Activated CD4-positive, alpha-beta T cell treated with anti-CD3 and anti-CD28 coated beads for 1 hour (primary cell): ENCODE results near the gene NDUFA13.

Experiments used
- DNase-seq: peaks from one replicate; pipeline ENCODE4 v3.0.0-alpha.2; 2020

The NDUFA13 gene

DNA sequence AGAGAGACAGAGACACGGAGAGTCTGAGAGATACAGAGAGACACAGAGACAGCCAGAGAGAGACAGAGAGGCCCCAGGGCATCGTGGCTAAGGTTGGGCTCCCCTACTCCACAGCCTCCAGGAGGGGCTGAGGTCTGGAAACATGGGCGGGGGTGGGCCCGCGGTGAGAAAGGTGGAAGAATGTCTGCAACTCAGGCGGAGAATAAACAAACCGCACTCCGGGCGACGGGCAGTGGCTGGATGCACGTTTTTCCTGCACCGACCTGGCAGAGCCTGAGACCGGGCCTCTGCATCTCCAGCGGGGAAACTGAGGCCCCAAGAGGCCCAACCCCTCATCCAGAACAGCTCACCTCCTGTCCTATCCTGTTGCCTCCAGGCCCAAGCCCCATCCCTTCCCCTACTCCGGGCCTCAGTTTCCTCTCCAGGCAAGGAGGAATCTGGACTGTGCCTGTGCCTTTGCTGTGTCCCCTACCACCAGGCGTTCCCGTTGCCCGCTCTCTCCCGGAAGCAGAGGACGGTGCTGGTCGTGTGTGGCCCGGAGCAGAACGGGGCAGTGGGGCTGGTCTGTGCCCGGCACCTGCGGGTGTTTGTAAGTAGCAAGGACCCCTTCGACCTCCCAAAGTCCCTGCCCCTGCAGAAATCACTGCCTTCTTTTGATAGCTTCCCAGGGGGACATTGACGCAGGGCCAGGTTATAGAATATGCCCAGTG is 18.7 kb downstream of the NDUFA13 start:
- DNase-seq: no peak

GRCh38 chr19:19535311-19536191 is 19.5 kb downstream of the NDUFA13 start:
- DNase-seq: no peak

GRCh38 chr19:19537075-19538048 is 21.3 kb downstream of the NDUFA13 start:
- no peak for DNase-seq

GRCh38 chr19:19538061-19538784 is 22.2 kb downstream of the NDUFA13 start, which contains the start of gene CILP2:
Gene CILP2 (plus strand): TSS chr19:19538265. CDS start chr19:19538350, 85 bp downstream.
- DNase-seq: no peak

DNA sequence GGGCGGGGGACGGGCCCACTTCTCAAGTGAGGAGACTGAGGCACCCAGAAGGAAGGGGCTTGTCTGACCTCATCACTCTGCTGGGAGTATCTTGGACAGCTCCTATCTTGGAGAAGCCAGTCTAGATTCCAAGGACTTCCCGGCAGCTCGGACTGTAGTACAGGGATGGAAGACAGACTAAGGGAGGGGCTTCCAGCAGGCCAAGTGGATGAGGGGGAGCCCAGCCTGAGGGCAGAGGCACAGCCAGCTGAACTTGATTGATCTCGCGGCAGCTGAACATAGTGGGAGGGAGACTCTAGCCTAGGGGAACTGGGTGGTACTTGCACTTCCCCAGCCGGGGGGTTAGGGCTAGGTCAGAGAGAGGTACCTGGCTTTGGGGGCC is 22.8 kb downstream of the NDUFA13 start:
- no peak for DNase-seq

DNA sequence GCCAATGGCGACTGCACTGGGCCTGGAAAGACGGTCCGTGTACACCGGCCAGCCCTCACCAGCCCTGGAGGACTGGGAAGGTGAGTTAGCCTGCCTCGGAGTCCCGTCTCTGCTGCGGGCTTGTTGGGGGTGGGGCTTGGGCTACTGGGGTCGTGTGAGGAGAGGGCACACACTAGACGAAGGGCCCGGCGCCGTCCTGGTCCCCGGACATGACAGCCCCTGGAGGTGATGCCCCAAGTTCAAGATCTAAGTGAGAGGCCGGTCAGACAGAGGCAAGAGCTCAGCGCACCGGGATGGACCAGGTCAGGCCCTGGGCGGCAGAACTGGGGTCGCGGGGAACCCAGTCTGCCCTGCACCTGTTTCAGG is 23.7 kb downstream of the NDUFA13 start:
- no peak for DNase-seq

DNA sequence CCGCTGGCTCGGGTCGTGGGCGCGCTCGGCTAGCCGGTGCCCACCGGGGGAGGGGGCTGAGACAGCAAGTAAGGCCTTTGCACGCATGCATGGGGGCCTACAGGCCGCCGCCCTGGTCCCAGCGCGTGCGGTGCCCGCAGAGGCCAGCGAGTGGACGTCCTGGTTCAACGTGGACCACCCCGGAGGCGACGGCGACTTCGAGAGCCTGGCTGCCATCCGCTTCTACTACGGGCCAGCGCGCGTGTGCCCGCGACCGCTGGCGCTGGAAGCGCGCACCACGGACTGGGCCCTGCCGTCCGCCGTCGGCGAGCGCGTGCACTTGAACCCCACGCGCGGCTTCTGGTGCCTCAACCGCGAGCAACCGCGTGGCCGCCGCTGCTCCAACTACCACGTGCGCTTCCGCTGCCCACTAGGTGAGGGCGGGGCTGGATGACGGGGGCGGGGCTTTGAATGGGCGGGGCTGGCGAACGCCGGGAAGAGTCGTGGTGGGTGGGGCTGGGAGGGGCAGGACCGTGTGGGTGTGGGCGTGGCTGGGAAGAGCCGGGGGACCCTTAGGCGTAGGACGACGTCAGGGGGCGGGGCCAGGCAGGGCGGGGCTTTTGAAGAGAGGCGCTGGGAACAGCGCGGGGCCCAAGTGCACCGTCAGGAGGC is 24.2 kb downstream of the NDUFA13 start:
- DNase-seq: peak; percentile 33

- DNase-seq: peak; percentile 57
These were observed 24.9 kb downstream of the NDUFA13 start for GRCh38 chr19:19540715-19541515.

DNA sequence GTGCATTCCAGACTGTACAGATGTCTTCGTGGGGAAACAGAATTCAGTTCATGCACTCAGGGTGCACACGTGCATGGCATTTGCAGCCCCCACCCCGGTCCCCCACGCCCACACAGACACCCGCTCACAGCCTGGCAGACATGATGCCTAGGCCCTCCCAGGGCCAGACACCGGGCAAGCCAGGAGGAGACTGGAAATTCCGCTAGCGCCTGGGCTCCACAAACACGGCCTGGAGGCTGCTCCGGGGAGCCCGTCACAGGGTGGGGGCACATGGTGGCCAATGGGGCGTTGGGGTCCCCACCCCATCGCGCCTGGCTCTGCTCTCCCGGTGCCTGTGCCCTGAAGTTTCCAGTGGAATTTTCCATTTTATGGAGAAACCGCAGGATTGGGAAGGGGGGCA is 25.6 kb downstream of the NDUFA13 start:
- DNase-seq: no peak

GRCh38 chr19:19542507-19542906 is 26.5 kb downstream of the NDUFA13 start:
- DNase-seq: no peak

GRCh38 chr19:19543101-19543500 is 27.1 kb downstream of the NDUFA13 start:
- no peak for DNase-seq

DNA sequence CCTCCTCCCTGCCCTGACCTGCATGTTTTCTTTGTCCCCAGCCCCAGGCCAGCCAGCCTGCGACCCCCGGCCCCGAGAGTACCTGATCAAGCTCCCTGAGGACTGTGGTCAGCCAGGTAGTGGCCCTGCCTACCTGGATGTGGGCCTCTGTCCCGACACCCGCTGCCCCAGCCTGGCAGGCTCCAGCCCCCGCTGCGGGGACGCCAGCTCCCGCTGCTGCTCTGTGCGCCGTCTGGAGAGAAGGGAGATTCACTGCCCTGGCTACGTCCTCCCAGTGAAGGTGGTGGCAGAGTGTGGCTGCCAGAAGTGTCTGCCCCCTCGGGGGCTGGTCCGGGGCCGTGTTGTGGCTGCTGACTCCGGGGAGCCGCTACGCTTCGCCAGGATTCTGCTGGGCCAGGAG is 27.6 kb downstream of the NDUFA13 start:
- DNase-seq: no peak

DNA sequence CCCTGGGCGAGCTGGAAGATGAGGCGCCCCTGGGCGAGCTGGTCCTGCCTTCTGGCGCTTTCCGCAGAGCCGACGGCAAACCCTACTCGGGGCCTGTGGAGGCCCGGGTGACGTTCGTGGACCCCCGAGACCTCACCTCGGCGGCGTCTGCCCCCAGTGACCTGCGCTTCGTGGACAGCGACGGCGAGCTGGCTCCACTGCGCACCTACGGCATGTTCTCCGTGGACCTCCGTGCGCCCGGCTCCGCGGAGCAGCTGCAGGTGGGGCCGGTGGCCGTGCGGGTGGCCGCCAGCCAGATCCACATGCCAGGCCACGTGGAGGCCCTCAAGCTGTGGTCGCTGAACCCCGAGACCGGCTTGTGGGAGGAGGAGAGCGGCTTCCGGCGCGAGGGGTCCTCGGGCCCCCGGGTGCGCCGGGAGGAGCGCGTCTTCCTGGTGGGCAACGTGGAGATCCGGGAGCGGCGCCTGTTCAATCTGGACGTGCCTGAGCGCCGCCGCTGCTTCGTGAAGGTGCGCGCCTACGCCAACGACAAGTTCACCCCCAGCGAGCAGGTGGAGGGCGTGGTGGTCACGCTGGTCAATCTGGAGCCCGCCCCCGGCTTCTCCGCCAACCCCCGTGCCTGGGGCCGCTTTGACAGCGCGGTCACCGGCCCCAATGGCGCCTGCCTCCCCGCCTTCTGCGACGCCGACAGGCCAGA is 28.4 kb downstream of the NDUFA13 start:
- DNase-seq: no peak

GRCh38 chr19:19544954-19545591 is 29.0 kb downstream of the NDUFA13 start:
- DNase-seq: no peak

DNA sequence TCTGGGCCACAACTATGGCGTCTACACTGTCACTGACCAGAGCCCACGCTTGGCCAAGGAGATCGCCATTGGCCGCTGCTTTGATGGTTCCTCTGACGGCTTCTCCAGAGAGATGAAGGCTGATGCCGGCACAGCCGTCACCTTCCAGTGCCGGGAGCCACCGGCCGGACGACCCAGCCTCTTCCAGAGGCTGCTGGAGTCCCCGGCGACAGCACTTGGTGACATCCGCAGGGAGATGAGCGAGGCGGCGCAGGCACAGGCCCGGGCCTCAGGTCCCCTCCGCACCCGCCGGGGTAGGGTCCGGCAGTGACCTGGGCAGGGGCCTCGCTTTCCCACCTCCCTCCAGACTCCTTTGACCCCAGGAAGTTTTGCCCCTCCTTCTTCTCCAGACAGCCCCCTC is 29.7 kb downstream of the NDUFA13 start:
- no peak for DNase-seq

GRCh38 chr19:19546751-19547162 is 30.7 kb downstream of the NDUFA13 start:
- no peak for DNase-seq

- no peak for DNase-seq
These were observed 31.8 kb downstream of the NDUFA13 start for GRCh38 chr19:19547674-19548336.

DNA sequence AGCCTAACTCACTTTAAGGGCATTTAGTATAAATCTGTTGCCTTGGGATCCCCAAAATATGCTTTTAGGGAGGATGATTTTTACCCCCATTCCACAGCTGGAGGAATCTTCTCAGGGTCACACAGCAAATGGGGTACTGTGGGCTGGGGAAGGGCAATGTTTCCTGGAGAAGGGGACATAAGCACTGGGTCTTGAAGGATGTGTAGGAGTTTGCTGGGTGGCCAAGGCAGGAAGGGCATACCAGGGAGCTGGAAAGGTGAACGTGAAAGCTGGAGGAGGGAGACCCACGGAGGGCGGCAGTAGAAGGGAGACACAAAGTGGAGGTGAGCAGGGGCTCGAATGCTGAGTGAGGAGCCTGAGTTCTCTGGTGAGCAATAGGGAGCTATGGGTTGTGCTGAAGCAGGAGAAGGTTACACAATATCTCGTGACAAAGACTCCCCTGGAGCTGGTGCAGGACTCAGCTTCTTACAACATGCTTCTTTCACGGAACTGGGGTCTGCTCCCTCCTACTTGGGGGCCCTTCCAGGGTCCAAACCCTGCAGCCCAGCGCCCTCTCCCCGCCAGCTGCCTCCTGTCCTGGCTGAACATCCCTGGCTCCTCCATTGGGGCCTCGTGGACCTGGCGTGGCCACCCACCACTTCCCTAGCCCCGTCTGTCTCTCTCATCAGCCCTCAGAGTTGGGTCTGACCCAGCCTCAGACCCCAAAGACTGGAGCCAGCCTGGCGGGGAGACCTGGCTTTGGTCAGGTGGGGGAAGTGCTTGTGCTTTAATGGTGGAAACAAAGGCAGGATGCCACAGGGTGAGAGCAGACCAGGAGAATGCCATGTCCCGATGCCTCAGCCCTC is 33.1 kb downstream of the NDUFA13 start:
- DNase-seq: no peak
